IMR-90 (cell line): ENCODE results near the gene ABHD17C. TPM values are rescaled to one million over a fixed set of nuclear protein-coding genes. Genes with fewer than 3 reads are reported as not detected.

ENCODE experiments used
- ATAC-seq: fragments of 200-7000 bp; cut with Tn5 transposase; 2 replicates; pipeline ENCODE4 v1.9.1; 2020; ENCODE audit warnings: low read depth, mild to moderate bottlenecking, moderate library complexity
- BruUV-seq: library from RNA; stranded (reverse); fragments of 400-500 nt; replicated peaks from 2 replicates; lab custom pipeline; 2021; lab: Mats Ljungman, UMichigan
- CTCF ChIA-PET: fragments of 300-600 bp; formaldehyde crosslinking; extraction: SDS; loops from one replicate; lab custom pipeline; 2021; ENCODE audit warnings: antibody characterized with exemption; lab: Yijun Ruan, JAX
- POLR2A ChIA-PET: fragments of 300-600 bp; sonication (Branson Sonifier 250); formaldehyde crosslinking; loops from one replicate; lab custom pipeline; 2022; ENCODE audit warnings: antibody characterized with exemption; ENCODE audit not compliant: unreplicated experiment; lab: Charles Lee
- DNase-seq: peaks from one replicate; pipeline ENCODE4 v3.0.0; 2013
- H2AFZ ChIP-seq: replicated peaks from 2 replicates; pipeline ENCODE3; 2013; ENCODE audit warnings: low read length, mild to moderate bottlenecking; ENCODE audit not compliant: poor library complexity
- H2AK5ac ChIP-seq: 2 replicates; pipeline ENCODE4 v1.6.1; 2013; ENCODE audit warnings: low read depth, low read length, inconsistent platforms
- H2AK9ac ChIP-seq: replicated peaks from 2 replicates; pipeline ENCODE3; 2013; ENCODE audit warnings: mild to moderate bottlenecking, low read depth, low read length, moderate library complexity; ENCODE audit not compliant: poor library complexity
- H2BK120ac ChIP-seq: 2 replicates; pipeline ENCODE4 v1.6.1; 2013; ENCODE audit warnings: low read depth, low read length, inconsistent platforms
- H2BK15ac ChIP-seq: 3 replicates; pipeline ENCODE4 v1.6.1; 2013; ENCODE audit warnings: low read depth, low read length, inconsistent platforms
- H2BK20ac ChIP-seq: 2 replicates; pipeline ENCODE4 v1.6.1; 2013; ENCODE audit warnings: low read depth, mild to moderate bottlenecking, inconsistent platforms, low read length, moderate library complexity
- H2BK5ac ChIP-seq: 2 replicates; pipeline ENCODE4 v1.6.1; 2013; ENCODE audit warnings: mild to moderate bottlenecking, low read depth, low read length, inconsistent platforms; ENCODE audit not compliant: poor library complexity, severe bottlenecking
- H3K14ac ChIP-seq: replicated peaks from 2 replicates; pipeline ENCODE4 v1.6.1; 2013; ENCODE audit warnings: low read depth, low read length, inconsistent platforms
- H3K18ac ChIP-seq: 2 replicates; pipeline ENCODE4 v1.6.1; 2013; ENCODE audit warnings: low read depth, low read length, control low read depth
- H3K23ac ChIP-seq: 2 replicates; pipeline ENCODE4 v1.6.1; 2013; ENCODE audit warnings: low read depth, low read length, inconsistent platforms
- H3K27ac ChIP-seq: 2 replicates; pipeline ENCODE4 v1.5.1; 2013; ENCODE audit warnings: mild to moderate bottlenecking, control low read depth, low read length; ENCODE audit not compliant: insufficient read depth
- H3K27me3 ChIP-seq: 2 replicates; pipeline ENCODE4 v1.6.1; 2013; ENCODE audit warnings: low read length; ENCODE audit not compliant: control insufficient read depth, insufficient read depth
- H3K36me3 ChIP-seq: 2 replicates; pipeline ENCODE4 v1.6.1; 2013; ENCODE audit warnings: low read length, mixed read lengths; ENCODE audit not compliant: control insufficient read depth, insufficient read depth
- H3K4ac ChIP-seq: 2 replicates; pipeline ENCODE4 v1.6.1; 2013; ENCODE audit warnings: low read depth, low read length, inconsistent platforms
- H3K4me1 ChIP-seq: 2 replicates; pipeline ENCODE4 v1.6.1; 2013; ENCODE audit warnings: low read length, mixed read lengths; ENCODE audit not compliant: control insufficient read depth, insufficient read depth
- H3K4me2 ChIP-seq: 2 replicates; pipeline ENCODE4 v1.6.1; 2013; ENCODE audit warnings: low read depth, mild to moderate bottlenecking, control low read depth, low read length, moderate library complexity
- H3K4me3 ChIP-seq: 2 replicates; pipeline ENCODE4 v1.5.1; 2013; ENCODE audit warnings: low read depth, mild to moderate bottlenecking, control low read depth, low read length, moderate library complexity; ENCODE audit not compliant: insufficient read depth
- H3K56ac ChIP-seq: 2 replicates; pipeline ENCODE4 v1.6.1; 2013; ENCODE audit warnings: low read length, inconsistent platforms; ENCODE audit not compliant: insufficient read depth; ENCODE audit errors: extremely low read depth
- H3K79me1 ChIP-seq, 2 experiments: 2 replicates each; pipeline ENCODE4 v1.6.1; 2013; ENCODE audit warnings: low read length in 2 of 2, inconsistent platforms in 1 of 2, low read depth in 1 of 2
- H3K9ac ChIP-seq: 2 replicates; pipeline ENCODE4 v1.6.1; 2013; ENCODE audit warnings: low read depth, low read length, control low read depth
- H3K9me1 ChIP-seq: 2 replicates; pipeline ENCODE4 v1.6.1; 2013; ENCODE audit warnings: low read length, inconsistent platforms; ENCODE audit not compliant: insufficient read depth
- H3K9me3 ChIP-seq: 2 replicates; pipeline ENCODE4 v1.6.1; 2013; ENCODE audit warnings: low read length; ENCODE audit not compliant: control insufficient read depth, insufficient read depth
- H4K20me1 ChIP-seq: 2 replicates; pipeline ENCODE4 v1.6.1; 2013; ENCODE audit warnings: low read length, inconsistent platforms; ENCODE audit not compliant: insufficient read depth
- H4K5ac ChIP-seq: 2 replicates; pipeline ENCODE4 v1.6.1; 2013; ENCODE audit warnings: mild to moderate bottlenecking, low read depth, low read length, control low read depth
- H4K8ac ChIP-seq, 2 experiments: 2 replicates each; pipeline ENCODE4 v1.6.1; 2013; ENCODE audit warnings: low read depth in 2 of 2, low read length in 2 of 2, control low read depth in 1 of 2, inconsistent platforms in 1 of 2
- H4K91ac ChIP-seq: 2 replicates; pipeline ENCODE4 v1.6.1; 2013; ENCODE audit warnings: low read depth, low read length, inconsistent platforms; ENCODE audit not compliant: insufficient read depth
- POLR2A ChIP-seq: IDR thresholded peaks from 2 replicates; pipeline ENCODE4 v1.6.1; 2012; ENCODE audit warnings: mild to moderate bottlenecking, low read depth, low read length
- SMC3 ChIP-seq: fragments of 150-350 bp; IDR thresholded peaks from 2 replicates; pipeline ENCODE4 v1.6.1; 2016; ENCODE audit warnings: low read depth, mild to moderate bottlenecking, antibody characterized with exemption, low read length, moderate library complexity
- USF2 ChIP-seq: fragments of 150-350 bp; IDR thresholded peaks from 2 replicates; pipeline ENCODE4 v1.6.1; 2017; ENCODE audit warnings: mild to moderate bottlenecking, antibody characterized with exemption, low read length, low read depth
- WGBS, 2 experiments: methylation state at CpG; one replicate each; pipeline versions ENCODE4 v1.1.5 to v1.1.7; 2013; ENCODE audit warnings: missing lambda C conversion rate in 2 of 2; ENCODE audit not compliant: insufficient read length in 1 of 2; ENCODE audit errors: extremely low coverage in 2 of 2; 5-methylcytosine and 5-hydroxymethylcytosine counted together
- dilution Hi-C: fragments of 300-500 bp; cut with HindIII; formaldehyde crosslinking; loops from one replicate; pipeline ENCODE4 v1.14.3; 2018; ENCODE audit warnings: low sequenced_read_pairs; ENCODE audit not compliant: unreplicated experiment
- in situ Hi-C: fragments of 300-500 bp; cut with MboI; formaldehyde crosslinking; loops from 3 replicates; pipeline ENCODE4 v1.14.3; 2019; ENCODE audit warnings: low sequenced_read_pairs, inconsistent platforms, mixed read lengths
- intact Hi-C: fragments of 100-400 bp; cut with micrococcal nuclease; formaldehyde crosslinking; loops from 2 replicates; pipeline ENCODE4 v1.10.0; 2022
- polyA plus RNA-seq, 3 experiments: library from polyadenylated mRNA; depleted of rRNA; stranded (reverse); fragments of >200 nt; gene quantifications; 2 replicates each; pipeline ENCODE4 v1.2.3, GENCODE V29; 2012; ENCODE audit warnings: low replicate concordance in 1 of 3
- total RNA-seq: library from RNA; depleted of rRNA; stranded (reverse); fragments of >200 nt; gene quantifications from 2 replicates; pipeline ENCODE4 v1.2.3, GENCODE V29; 2012

Gene ABHD17C
- total and polyA plus RNA-seq, 2 of the 4 experiments (the other 2 are of a cell fraction): 5.4 to 10.3 TPM

- no peak overlapping the region for H2AK5ac ChIP-seq
- WGBS, 2 experiments: no CpG with 5 or more reads among the region's 9 CpGs
- no peak overlapping the region for H3K14ac ChIP-seq
- ATAC-seq (peak; percentile 27; the same call in 1 of the 2 replicates), DNase-seq (peak; percentile 63)
- no TSS peak for BruUV-seq
- no peak overlapping the region for H3K27ac ChIP-seq
- no peaks in the 10 kb centered on the region; the same call in 1 of the 2 replicates for H3K4me1 ChIP-seq
- dilution Hi-C loops (no loop called here), intact Hi-C loops (no loop called here), in situ Hi-C loops (no loop called here)
- no peak overlapping the region for H2AK9ac ChIP-seq
- H3K4me3 ChIP-seq: no peak overlapping the region
- H2BK5ac ChIP-seq: no peak overlapping the region
- H3K18ac ChIP-seq: no peak overlapping the region
- ChIA-PET POLR2A (no interaction called here), CTCF (no interaction called here)
- H4K20me1 ChIP-seq: peaks cover 83% of the 10 kb centered on the region
- no peak overlapping the region for H3K56ac ChIP-seq
- no peak overlapping the region for H4K5ac ChIP-seq
- H4K91ac ChIP-seq: no peak overlapping the region
- H2BK20ac ChIP-seq: no peak overlapping the region
- no peak overlapping the region for H4K8ac ChIP-seq
- H2BK15ac ChIP-seq: no peak overlapping the region
- H3K9ac ChIP-seq: no peak overlapping the region
- TF ChIP-seq USF2 (no peak), POLR2A (no peak), SMC3 (no peak)
- peaks cover 11% of the 10 kb centered on the region for H3K9me1 ChIP-seq
- H3K9me3 ChIP-seq: no peaks in the 10 kb centered on the region
- no peak overlapping the region for H3K4ac ChIP-seq
- H3K36me3 ChIP-seq: peaks cover 10% of the 10 kb centered on the region
- peaks cover 42 to 91% of the 10 kb centered on the region in 2 experiments for H3K79me1 ChIP-seq
- H2AFZ ChIP-seq: no peak overlapping the region
- no peak overlapping the region for H3K4me2 ChIP-seq
- no peak overlapping the region for H3K23ac ChIP-seq
- no peaks in the 10 kb centered on the region for H3K27me3 ChIP-seq
- no peak overlapping the region for H2BK120ac ChIP-seq
Observed at GRCh38 chr15:80710635-80711554, 15.8 kb downstream of the ABHD17C start.
